ENCODE measurements around the gene XPR1.
"Not testable (repeated sequence)": the region's sequence is repeated elsewhere in the genome, so short reads cannot be mapped to it uniquely, and the experiment has no call there.

Gene XPR1

GRCh38 chr1:180785291-180785690 lies 153.5 kb downstream of the XPR1 start:
- DNase-seq (ENCODE audit: low spot score) = no peak

GRCh38 chr1:180785887-180786286 lies 154.1 kb downstream of the XPR1 start:
- DNase-seq (ENCODE audit: low spot score) = no peak

DNA sequence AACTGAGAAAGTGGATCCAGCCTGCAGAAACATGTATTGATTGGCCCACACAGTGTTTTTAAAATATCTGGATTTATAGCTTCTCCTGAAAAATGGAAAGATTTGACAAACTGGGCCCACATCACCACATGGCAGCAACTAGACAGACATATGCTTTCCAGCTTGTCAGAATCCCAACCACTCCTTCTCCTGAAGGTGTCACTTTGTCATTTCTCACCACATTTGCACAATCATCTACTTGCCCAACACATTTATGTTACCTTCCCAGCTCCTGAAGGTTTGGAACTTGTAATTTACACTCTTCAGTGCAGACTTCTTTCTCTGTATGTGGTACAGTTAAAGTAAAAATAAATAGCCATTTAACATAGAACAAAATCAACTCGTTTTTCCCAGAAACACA lies 154.8 kb downstream of the XPR1 start:
- DNase-seq (ENCODE audit: low spot score) = no peak

DNA sequence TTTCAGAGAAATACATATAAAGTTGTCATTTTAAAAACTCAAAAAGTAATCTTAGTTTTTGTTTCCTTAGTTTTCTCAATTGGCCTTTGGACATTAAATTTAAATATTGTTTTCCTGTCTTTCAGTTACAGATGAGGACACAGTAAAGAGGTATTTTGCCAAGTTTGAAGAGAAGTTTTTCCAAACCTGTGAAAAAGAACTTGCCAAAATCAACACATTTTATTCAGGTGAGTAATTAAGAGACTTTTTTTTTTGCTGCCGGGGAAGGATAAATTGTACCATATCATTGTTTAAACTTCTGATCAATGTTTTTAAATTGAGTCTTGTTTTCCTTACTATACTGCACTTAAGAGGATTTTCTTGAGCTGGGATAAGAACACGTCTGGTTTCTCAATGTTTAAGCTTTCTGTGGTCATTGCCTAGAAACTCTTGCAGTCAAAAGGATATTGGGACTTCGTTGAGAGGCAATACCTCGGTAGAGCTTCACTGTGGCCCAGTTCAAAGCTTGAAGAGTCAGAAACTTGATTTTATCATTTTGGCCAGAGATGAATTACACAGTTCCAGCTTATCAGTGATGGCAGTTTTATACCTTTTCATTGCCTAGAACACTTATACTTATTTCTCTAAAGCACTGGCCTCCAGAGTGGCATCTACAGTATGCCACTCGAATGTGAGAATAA lies 155.9 kb downstream of the XPR1 start:
- no peak for DNase-seq (ENCODE audit: low spot score)

GRCh38 chr1:180789460-180789859 lies 157.6 kb downstream of the XPR1 start:
- DNase-seq (ENCODE audit: low spot score) = no peak

DNA sequence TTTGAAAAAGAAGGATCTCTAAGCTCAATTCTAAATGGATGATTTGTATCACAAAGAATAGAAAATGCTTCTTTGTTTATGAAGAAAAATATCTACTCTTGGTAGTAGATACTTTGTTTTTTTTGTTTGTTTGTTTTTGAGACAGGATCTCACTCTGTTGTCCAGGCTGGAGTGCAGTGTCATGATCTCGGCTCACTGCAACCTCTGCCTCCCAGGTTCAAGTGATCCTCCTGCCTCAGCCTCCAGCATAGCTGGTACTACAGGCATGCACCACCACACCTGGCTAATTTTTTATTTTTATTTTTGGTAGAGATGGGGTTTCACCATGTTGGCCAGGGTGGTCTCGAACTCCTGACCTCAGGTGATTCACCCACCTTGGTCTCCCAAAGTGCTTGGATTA lies 159.3 kb downstream of the XPR1 start:
- not testable (repeated sequence) for DNase-seq (ENCODE audit: low spot score)

DNA sequence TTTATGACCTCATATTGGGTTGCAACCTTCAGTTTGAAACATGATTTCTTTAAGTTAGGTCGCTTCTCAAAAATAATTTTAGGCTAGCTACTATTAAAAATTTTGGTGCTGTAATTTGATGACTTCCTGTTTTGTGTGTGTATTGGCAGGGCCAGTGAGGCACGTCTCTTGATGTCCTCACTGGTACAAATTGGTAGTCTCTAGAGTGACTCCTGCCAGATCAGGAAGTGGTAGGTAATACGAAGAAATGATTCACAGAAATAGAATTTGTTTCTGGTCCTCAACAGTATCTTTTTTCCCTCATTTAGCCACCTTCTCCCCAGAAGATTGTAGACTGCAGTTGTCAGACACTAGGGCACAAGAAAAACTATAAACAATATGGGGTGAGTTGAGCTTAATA lies 160.0 kb downstream of the XPR1 start:
- DNase-seq (ENCODE audit: low spot score) = no peak

DNA sequence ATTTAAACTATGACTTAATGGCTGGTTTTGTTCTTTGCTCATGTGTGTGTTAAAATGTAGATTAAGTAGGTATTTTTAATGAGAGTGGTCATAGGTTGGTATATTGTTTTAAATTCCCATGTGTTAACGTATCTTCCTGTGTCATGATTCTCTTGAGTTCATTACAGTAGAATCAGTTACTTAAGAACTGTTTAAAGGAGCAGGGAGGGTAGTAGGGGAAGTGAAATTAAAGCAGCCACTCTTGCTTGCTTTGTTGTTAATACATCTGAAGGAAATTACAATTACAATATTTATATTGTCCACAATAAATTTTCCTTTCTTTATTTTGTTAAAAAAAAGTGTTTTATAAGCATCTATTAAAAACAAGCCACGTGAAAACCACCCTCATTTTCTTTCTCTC lies 161.6 kb downstream of the XPR1 start:
- no peak for DNase-seq (ENCODE audit: low spot score)

DNA sequence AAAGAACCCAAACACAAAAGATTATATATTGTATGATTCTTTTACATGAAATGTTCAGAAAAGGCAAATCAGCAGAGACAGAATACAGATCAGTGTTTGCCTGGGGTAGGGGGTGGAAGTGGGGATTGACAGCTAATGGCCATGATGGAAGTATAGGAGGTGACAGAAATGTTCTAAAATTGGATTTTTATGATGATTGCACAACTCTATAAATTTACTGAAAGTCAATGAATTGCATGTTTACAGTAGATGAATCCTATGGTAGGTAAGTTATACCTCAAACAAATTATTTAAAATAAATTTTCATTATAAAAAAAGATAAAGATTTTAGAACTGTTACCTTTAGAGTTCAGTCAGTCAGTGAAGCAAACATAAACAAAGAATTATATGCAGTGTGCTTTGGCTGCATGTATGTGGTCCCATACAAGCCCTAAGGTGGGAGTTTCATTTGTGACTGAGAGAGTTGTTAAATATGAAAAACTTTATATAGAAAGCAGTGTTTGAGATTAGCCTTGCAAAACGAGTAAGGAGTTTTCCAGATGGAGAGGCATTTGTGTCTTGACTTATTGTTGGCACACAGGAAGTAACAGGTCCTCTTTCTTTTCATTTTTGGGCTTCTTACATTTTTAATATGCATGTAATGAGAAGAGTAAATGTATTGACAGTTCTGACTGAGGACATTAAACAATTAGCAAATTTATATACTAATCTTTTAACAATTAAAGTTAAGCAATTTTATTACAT lies 165.2 kb downstream of the XPR1 start:
- no peak for DNase-seq (ENCODE audit: low spot score)

GRCh38 chr1:180800945-180801344 lies 169.1 kb downstream of the XPR1 start:
- no peak for DNase-seq (ENCODE audit: low spot score)

DNA sequence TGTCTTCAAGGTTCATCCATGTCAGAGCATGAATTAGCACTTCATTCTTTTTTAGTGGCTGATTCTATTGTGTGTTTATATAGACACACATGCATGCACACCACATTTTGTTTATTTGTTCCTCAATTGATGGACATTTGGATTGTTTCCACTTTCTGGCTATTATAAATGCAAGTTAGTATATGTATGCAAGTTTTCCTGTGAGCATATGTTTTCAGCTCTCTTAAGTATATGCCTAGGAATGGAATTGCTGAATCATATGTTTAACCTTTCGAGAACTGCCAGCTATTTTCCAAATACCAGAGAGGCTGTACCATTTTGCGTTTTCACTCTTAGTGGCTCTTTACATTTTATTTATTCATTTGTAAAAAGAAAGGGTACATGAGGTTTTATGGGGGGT lies 171.0 kb downstream of the XPR1 start:
- DNase-seq (ENCODE audit: low spot score) = no peak

DNA sequence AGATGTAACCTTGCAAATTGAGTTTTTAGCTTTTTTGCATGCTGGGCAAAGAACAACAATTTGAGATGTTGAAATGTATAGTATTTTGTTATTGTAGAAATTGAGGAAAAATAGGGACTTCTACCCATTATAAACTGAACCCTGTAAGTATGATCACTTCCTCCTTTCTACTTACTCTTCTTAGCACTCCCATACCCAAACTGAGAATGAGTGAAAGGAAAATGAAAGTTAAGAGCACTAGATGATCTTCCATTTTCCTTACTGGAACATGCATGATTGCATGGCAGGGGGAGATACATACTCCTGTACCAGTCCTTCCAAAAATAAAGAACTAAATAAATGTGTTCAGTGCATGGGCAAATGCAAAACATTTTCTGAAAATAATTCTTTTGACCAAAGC lies 173.5 kb downstream of the XPR1 start:
- DNase-seq (ENCODE audit: low spot score) = no peak

DNA sequence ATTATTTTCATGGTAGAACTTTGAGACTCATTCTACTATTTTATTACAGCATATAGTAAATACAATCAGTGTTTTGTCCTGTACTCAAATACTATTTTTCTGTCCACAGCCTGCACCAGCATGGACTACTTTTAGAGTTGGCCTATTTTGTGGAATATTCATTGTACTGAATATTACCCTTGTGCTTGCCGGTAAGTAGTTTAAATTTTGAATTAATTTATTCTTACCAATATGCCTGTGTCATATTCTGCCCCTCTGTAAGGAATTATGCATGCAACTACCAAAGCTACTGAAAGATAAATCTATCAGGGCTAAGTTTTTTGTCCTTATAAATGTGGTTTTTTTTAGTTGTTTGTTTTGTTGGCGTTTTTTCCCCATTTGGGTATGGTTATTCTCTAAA lies 179.5 kb downstream of the XPR1 start:
- no peak for DNase-seq (ENCODE audit: low spot score)

GRCh38 chr1:180811886-180812285 lies 180.1 kb downstream of the XPR1 start:
- no peak for DNase-seq (ENCODE audit: low spot score)

- DNase-seq (ENCODE audit: low spot score) = no peak
Measured at GRCh38 chr1:180814258-180814657, 182.4 kb downstream of the XPR1 start.

GRCh38 chr1:180815188-180815587 lies 183.4 kb downstream of the XPR1 start:
- DNase-seq (ENCODE audit: low spot score) = no peak

- no peak for DNase-seq (ENCODE audit: low spot score)
Measured at GRCh38 chr1:180816132-180816531, 184.3 kb downstream of the XPR1 start.

GRCh38 chr1:180821970-180822369 lies 190.1 kb downstream of the XPR1 start:
- no peak for DNase-seq (ENCODE audit: low spot score)

GRCh38 chr1:180831507-180831906 lies 199.7 kb downstream of the XPR1 start:
- not testable (repeated sequence) for DNase-seq (ENCODE audit: low spot score)

DNA sequence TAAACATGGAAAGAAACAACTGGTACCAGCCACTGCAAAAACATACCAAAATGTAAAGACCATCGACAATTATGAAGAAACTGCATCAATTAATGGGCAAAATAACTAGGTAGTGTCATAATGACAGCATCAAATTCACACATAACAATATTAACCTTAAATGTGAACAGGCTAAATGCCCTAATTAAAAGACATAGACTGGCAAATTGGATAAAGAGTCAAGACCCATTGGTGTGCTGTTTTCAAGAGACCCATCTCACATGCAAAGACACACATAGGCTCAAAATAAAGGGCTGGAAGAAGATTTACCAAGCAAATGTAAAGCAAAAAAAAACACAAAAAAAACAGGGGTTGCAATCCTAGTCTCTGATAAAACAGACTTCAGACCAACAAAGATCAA lies 201.4 kb downstream of the XPR1 start:
- DNase-seq (ENCODE audit: low spot score) = not testable (repeated sequence)

DNA sequence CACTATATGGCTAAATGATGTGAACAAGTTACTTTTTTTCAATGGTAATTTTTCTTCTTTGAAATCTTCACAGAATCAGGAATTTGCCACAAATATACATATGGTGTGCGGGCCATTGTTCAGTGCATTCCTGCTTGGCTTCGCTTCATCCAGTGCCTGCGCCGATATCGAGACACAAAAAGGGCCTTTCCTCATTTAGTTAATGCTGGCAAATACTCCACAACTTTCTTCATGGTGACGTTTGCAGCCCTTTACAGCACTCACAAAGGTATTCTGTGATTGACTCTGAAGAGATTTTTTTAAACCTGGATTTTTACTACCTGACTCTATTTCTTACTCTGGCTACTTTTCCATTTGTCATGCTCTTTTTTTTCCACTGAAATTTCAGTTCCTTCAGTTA lies 204.6 kb downstream of the XPR1 start:
- no peak for DNase-seq (ENCODE audit: low spot score)

- no peak for DNase-seq (ENCODE audit: low spot score)
Measured at GRCh38 chr1:180837020-180837419, 205.2 kb downstream of the XPR1 start.

GRCh38 chr1:180838535-180838934 lies 206.7 kb downstream of the XPR1 start:
- DNase-seq (ENCODE audit: low spot score) = no peak

DNA sequence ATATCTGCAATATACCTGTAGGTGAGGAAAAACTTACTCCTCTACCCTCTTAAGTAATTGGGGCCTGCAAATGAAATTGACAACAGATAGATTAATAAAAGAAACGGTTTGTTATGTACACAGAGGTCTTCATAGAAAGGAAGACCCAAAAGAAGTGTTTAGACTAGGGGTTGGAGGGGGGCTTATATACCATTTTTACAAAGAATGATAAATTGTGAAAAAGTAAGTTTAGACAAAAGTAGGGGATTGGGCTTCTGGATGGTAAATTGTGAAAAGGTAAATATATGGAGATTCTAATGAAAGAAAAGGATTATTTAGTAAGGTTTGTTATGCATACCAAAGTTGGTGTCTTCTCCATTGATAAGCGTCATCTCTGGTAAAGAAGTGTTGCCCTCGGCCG lies 207.7 kb downstream of the XPR1 start:
- DNase-seq (ENCODE audit: low spot score) = no peak

All from cerebellar cortex (tissue), 1 donor.